ENCODE results near the gene SYN1.

The SYN1 gene

DNA sequence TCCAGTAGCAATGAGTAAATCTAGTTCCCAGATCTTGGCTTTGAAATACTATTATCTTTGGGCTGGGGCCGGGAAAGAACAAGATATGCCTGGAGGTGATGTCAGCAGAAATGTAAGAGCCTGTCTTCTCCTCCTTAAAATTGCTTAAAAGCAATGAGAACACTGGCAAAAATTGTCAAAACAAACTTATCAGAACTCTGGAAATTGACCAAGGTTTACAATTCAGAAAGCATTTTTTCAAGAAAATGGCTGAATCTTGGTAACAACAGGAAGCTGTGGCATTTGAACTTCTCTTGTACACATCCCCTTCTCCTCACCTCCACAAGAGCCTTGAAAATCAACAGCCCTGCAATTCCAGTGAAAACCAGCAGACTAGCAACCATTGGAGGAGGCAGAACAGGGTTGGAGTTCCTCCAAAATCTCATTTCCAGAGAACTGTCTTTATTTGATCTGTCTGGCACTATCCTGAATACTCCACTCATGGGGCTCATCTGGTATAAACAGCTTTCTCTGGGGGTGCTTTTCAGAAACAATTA is 23.9 kb downstream of the SYN1 start:
- no peak for DNase-seq (ENCODE audit: low read depth)

GRCh38 chrX:47593522-47593921 is 26.1 kb downstream of the SYN1 start:
- no peak for DNase-seq (ENCODE audit: low read depth)

GRCh38 chrX:47590984-47591383 is 28.7 kb downstream of the SYN1 start:
- no peak for DNase-seq (ENCODE audit: low read depth)

DNA sequence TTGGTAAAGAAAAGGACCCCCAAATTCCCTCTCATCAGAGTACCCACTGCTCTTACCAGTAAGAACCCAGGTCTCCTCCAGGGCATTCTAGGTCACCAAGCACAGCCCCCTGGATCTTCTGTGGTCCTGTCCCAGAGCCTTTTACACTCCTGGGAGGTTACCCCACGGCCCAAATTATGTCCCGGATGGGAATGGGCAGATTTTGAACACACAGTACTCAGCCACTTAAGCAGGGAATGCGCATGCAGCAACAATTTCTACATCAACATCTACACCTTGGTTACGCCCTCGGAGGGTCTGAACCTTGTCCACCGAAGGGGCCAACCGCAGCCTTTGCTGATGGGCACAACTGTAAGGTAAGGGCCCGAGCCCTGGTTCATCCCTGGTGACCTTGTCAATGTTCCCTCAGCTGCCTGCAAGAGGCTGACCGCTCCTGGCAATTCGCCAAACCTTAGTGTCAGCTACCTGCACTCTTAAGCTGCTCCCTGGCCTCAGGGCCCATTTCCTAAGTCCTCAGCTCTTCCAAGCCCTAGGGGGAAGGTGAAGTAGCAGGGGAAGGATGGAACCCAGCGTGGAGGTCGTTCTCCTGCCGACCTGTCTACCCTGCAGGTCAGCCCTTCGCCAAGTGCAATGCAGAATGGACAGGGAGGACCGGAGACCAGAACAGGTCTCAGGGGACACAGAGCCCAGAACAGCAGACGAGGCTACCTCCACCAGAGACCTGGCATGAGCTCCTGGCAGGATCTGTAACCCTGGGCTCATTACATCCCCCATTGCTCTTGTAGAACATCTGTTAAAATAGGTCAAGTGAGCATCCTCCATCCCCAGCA is 31.5 kb downstream of the SYN1 start:
- DNase-seq (ENCODE audit: low read depth): no peak

DNA sequence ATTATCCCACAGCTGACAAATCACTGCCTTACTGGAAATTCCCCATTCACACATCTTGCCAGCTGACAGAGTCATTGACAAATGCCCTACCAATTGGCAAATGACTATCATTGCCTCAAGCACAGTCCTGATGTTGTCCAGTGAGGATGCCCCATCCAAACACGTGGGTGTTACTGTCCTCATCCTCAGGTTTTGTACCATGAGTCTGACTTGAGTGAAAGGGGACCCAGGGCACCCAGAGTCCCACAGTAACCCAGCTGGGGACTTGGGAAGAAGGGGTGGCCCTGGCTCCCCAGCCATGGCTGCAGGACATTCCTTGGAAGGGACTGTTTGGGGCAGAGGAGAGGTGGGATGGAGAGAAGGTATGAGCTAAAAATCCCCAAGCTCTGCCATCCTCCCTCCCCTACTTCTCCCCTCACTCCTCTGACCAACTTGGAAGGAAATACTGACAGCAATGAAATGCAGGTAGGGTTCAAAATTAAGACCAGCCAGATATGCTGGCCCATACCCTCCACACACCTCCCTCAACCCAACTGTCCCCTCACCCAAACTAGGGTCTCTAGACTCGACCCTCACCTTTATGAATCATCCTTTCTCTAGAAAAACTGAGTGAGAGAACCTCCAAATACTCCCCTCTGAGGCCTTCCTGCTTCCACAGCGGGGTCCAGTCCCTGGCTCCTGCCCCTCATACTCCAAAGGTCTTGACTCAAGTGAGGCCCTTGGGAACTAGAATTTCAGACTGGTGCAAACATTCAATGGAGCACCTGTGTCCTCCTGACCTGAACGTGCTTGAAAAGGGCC is 32.4 kb downstream of the SYN1 start:
- no peak for DNase-seq (ENCODE audit: low read depth)

- DNase-seq (ENCODE audit: low read depth): no peak
Measured at GRCh38 chrX:47586043-47586787, 33.4 kb downstream of the SYN1 start.

GRCh38 chrX:47585273-47585672 is 34.4 kb downstream of the SYN1 start:
- no peak for DNase-seq (ENCODE audit: low read depth)

GRCh38 chrX:47584714-47585113 is 34.9 kb downstream of the SYN1 start:
- DNase-seq (ENCODE audit: low read depth): no peak

DNA sequence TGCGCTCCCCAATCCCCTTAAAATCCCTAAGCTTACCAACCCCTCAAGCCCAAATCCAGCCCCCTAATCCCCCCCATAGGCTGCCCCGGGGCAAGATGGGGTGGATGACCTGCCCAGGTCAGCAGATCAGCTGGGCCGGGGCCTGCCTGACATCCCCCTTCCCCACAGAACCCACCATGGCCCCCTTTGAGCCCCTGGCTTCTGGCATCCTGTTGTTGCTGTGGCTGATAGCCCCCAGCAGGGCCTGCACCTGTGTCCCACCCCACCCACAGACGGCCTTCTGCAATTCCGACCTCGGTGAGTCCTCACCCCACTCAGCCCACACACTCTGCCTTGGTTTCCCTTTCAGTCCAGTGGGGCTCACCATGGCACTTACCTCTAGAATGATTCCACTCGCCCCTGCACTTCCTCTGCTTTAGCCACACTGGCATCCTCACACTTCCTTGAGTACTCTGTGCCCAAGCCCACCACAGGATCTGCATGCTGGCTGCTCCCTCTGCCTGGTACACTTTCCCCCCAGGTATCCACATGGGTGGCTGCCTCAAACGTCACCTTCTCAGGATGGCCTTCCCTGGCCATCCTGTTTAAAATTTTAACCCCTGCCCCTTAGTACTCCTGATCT is 36.3 kb downstream of the SYN1 start:
- no peak for DNase-seq (ENCODE audit: low read depth)

GRCh38 chrX:47581731-47582647 is 37.7 kb downstream of the SYN1 start, which contains the start of gene TIMP1:
TIMP1 (plus strand) TSS chrX:47582436; CDS start chrX:47583416, 980 bp downstream.
- DNase-seq (ENCODE audit: low read depth): peak; percentile 78

DNA sequence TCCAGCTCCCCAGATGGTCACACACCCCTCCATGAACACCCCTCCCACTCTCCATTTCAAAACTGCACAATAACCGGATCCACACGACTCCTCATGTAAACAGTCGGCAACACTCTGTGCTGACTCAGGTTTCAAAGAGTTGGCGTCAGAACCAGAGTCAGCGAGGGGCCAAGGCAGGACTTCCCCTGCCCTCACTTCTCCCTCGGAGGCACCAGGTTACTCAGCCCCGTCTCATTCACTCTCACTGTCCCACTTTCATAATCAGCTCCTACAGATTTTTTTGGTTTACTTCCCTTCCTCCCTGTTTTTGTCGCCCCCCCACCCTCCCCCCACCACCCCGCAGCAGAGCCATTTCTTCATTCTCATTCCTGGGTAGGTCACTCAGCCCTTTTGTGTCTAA is 40.1 kb downstream of the SYN1 start:
- no peak for DNase-seq (ENCODE audit: low read depth)

- no peak for DNase-seq (ENCODE audit: low read depth)
Measured at GRCh38 chrX:47578692-47579091, 41.0 kb downstream of the SYN1 start.

DNA sequence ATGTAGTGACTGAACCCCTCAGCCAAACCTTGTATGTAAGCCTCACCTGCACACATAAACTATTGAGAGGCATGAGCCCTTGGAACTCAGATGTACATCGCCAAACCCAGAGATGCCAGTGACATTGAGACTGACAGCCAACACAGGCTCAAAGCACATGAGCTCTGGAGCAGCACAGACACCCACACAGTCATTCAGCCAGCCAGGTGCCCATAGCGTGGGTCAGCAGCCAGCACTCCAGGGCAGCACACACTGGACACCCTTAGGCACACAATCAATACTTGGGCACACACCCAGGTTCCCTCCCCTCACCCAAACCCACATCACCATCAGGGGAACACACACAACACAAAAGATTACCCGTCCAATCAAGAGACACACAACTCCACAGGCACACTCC is 41.8 kb downstream of the SYN1 start:
- no peak for DNase-seq (ENCODE audit: low read depth)

DNA sequence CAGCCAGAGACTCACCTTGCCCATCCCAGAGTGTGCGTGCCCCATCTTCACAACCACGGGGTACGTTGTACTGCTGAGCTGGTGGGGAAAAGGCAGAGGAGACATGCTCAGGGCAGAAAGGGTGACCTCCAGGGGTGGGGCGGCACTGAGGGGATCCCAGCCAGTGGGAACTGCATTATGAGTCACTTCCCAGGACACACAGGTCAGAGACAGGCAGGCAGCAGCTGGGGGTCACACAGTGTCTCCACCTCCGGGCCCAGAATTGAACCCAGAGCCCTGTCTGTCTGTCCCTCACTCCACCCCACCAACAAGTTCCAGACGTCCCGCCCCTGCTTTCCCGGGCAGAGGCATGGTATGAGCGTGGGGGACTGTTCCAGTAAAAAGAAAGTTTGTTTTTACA is 42.2 kb downstream of the SYN1 start:
- DNase-seq (ENCODE audit: low read depth): no peak

DNA sequence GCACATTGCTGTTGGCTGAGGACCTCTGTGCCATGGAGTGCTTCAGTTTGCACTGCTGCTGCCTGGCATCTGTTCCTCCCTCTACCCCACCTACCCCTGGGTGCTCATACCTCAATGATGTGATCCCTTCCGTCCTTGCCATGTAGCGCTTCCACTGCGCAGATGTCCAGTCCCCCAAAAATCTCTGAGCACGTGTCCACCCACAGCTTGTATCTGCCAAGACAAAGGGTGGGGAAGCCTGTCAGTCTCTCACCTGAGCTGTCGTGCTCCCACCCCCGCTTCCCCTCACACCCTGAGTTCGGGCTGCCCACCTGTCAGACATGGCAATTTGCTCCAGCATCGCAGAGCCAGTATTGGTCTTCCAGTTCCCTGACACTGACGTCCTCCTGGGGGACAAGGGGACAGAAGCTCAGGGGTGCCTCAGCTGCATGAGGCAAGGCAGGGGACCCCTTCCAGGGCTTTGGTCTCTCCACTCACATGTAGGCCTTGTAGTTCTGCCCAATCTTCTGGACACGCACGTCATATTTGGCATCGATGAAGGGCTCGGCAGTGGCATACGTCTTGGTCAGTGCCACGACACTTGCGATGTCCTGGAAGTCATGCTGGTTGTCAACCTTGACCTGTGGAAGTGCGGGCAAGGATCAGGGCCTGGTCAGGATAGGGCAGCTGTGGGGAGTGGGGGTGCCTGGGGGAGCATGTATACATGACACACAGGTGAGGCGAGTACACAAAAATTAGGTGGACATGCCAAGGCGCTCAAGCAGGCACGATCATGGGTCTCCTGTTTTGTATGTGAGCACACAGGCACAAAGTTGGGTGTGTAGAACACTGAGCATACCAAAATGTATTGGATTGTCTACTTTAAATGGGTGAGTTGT is 43.4 kb downstream of the SYN1 start:
- DNase-seq (ENCODE audit: low read depth): no peak

DNA sequence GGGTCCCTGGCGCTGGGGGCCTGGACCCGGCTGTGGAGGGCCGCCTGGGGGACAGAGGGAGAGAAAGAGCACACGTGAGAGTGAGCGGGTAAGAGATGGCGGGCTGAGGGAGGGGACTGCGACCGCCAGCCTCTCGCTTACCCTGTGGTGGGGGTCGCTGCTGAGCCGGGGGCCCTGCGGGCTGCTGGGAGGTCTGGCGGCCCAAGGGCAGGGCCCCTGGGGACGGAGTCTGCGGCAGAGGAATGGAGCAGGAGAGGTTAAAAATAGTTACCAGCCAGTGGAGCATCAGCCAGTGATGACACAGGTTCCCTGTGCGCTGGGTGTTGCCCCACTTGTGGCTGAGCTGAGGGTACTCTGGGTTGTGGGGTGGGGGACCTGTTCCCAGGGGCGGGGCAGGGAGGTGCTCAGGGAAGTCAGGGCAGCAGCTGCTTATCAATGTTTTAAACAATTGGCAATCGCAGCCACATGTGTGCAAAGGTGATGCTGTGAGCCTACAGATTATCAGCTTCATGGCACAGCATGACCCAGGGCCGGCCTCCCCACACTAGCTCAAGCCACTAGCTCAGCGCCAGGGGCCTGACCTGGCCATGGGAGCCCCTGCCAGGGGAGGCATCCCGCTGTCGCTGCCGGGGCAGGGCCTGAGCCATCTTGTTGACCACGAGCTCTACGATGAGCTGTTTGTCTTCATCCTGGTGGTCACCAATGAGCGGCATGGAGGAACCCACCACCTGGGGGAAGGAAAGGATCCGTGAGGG is 44.9 kb downstream of the SYN1 start:
- DNase-seq (ENCODE audit: low read depth): no peak

- no peak for DNase-seq (ENCODE audit: low read depth)
Measured at GRCh38 chrX:47574076-47574546, 45.5 kb downstream of the SYN1 start.

DNA sequence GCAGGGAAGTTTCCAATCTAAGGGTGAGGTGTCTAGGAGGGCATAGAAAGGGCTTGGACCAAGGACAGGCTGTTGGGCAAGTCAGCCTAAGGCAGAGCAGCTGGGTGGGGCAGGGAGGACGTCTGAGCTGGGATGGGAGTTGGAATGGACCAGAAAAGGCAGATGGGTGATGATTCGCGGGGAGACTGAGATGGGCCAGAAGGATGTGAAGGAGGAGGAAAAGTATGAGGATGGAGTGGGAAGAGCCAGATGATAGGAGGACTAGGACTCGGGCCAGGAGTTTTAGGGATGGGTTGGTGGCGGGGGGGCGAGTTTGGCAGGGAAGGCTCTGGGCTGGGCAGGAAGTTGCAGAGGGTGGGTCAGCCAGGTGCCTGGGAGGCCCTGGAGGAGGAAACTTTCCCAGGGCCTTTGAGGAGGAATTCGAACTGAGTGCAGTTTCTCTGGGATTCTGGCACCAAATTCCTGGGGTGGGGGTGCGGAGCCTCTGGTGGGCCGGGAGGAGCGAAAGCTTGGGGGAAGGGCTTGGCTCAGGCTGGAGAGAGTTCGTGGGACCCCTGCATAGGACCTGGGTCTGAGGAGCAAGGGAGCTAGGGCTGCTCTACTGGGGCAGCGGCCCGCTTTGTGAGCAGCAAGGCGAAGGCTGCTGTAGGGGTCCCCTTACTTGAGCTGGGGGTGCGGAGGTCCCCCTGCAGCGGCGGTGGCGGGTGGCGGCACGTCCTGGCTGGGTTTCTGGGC is 46.1 kb downstream of the SYN1 start:
- no peak for DNase-seq (ENCODE audit: low read depth)
